RWPE1 (cell line): Measurements from ENCODE around the gene HOXB7.

Experiments
- CTCF ChIA-PET: fragments of 350-600 bp; sonication (Branson Sonifier 250); formaldehyde crosslinking; extraction: SDS; loops from one replicate; lab custom pipeline; 2021; lab: Yijun Ruan, JAX
- POLR2A ChIA-PET: fragments of 400-600 bp; formaldehyde crosslinking; extraction: SDS; loops from one replicate; lab custom pipeline; 2020; ENCODE audit warnings: antibody characterized with exemption; ENCODE audit not compliant: low non-redundant PET; lab: Yijun Ruan, JAX
- DNase-seq: peaks from one replicate; pipeline ENCODE4 v3.0.0; 2012; ENCODE audit warnings: low spot score
- H3K27ac ChIP-seq: fragments of 450-650 bp; 2 replicates; pipeline ENCODE4 v1.5.1; 2017
- CTCF ChIP-seq: fragments of 450-650 bp; conservative IDR thresholded peaks from 2 replicates; pipeline ENCODE4 v1.5.1; 2017; ENCODE audit warnings: low read depth, mild to moderate bottlenecking

The HOXB7 gene

GRCh38 chr17:48559840-48560817, 50.7 kb downstream of the HOXB7 start:
- POLR2A ChIA-PET = no interaction called here
- CTCF ChIA-PET = no interaction called here

GRCh38 chr17:48559122-48559839, 51.5 kb downstream of the HOXB7 start:
- no peak overlapping the region for H3K27ac ChIP-seq
- ChIA-PET CTCF (no interaction called here), POLR2A (no interaction called here)
- no peak for TF ChIP-seq CTCF
- DNase-seq = no peak

More at GRCh38 chr17:48559840-48560817, 50.7 kb downstream of the HOXB7 start:
- DNase-seq = no peak
- no peak for TF ChIP-seq CTCF
- no peak overlapping the region for H3K27ac ChIP-seq

GRCh38 chr17:48558831-48559121, 52.0 kb downstream of the HOXB7 start:
- ChIA-PET POLR2A (no interaction called here), CTCF (no interaction called here)
- TF ChIP-seq CTCF = no peak
- no peak overlapping the region for H3K27ac ChIP-seq
- DNase-seq = no peak

GRCh38 chr17:48558057-48558830, 52.6 kb downstream of the HOXB7 start:
- CTCF ChIA-PET = interaction anchor here (0.7 kb wide), 1 partner anchor 24 kb away, joined by 4 read pairs; no protein-coding TSS in a partner anchor
- H3K27ac ChIP-seq = peak overlapping the region; percentile 80
- no peak for TF ChIP-seq CTCF
- DNase-seq = no peak
- POLR2A ChIA-PET = no interaction called here
